Activated effector memory CD4-positive, alpha-beta T cell treated with Interleukin-2 at 50 U/mL for 16 hours (primary cell): ENCODE data around the gene FAM90A26.
"Not testable (repeated sequence)": the region's sequence is repeated elsewhere in the genome, so short reads cannot be mapped to it uniquely, and the experiment has no call there.

Experiments
- DNase-seq: peaks from one replicate; pipeline ENCODE4 v3.0.0-alpha.2; 2020

FAM90A26 gene, protein sequence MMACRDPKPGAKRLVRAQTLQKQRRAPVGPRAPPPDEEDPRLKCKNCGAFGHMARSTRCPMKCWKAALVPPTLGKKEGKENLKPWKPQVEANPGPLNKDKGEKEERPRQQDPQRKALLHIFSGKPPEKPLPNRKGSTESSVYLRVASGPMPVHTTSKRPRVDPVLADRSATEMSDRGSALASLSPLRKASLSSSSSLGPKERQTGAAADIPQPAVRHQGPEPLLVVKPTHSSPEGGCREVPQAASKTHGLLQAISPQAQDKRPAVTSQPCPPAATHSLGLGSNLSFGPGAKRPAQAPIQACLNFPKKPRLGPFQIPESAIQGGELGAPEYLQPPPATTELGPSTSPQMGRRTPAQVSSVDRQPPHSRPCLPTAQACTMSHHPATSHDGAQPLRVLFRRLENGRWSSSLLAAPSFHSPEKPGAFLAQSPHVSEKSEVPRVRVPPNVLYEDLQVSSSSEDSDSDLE

DNA sequence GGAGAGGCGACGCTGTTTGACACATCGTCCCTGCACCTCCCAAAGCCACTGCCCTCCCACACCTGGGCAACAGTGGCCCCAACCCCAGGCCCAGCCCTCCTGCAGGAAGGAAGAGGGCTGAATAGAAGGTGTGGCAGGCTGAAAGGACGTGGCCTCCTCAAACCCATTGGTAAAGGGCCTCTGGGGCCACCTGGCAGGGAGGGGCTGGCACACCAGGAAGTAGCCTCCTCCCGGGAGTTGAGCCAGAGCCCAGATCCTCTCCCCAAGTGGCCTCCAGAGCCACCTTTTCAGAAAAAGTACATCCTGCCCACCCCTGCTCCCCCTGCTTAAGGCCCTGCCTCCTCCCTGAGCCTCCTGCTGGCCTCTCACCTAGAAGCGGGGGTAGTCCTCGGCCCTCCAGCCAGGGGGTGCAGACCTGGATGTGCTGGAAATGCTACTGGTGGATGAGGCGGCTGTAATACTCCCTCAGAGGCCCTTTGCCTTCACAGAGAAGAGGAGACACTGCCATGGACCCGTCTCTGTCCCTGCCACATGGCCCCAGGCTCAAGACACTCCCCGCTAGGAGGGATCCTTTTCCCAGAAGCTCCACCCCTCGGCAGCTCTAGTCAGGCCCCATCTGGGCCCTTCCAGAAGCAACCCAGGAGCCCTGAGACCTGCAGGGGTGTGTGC is at the start of gene FAM90A26:
Gene FAM90A26 (plus strand): TSS at position 619 of the 669 bp plus-strand sequence. CDS start 2,764 bp downstream, outside the sequence.
- not testable (repeated sequence) for DNase-seq

DNA sequence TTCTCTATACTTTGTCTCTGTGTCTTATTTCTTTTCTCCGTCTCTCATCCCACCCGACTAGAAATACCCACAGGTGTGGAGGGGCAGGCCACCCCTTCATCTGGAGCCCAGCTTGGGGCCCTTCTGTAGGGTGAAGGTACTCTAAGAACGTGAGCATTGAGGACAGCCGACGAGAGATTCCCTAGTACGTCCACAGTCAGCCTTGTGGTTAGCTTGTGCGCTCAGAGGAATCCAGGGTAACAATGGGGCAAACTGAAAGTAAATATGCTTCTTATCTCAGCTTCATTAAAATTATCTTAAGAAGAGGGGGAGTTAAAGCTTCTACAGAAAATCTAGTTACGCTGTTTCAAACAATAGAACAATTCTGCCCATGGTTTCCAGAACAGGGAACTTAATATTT is 47.5 kb upstream of the FAM90A26 start:
- DNase-seq, result not testable (repeated sequence)

DNA sequence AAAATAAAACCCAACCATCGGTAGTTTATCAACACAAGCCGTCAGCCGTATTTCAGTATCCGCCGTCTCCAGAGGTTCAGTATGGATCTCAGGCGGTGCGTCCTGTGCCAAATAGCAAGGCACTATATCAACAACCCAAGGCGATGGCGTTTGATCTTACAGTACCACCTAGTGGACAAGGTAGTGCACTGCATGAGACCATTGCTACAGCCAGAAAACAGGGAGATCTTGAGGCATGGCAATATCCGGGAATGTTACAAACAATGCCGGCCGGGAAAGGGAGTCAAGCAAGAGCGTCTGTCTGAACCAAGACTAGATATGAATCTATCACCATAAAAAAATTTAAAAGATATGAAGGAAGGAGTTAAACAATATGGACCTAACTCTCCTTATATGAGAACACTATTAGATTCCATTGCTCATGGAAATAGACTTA is 46.6 kb upstream of the FAM90A26 start:
- DNase-seq, result peak; percentile 1

DNA sequence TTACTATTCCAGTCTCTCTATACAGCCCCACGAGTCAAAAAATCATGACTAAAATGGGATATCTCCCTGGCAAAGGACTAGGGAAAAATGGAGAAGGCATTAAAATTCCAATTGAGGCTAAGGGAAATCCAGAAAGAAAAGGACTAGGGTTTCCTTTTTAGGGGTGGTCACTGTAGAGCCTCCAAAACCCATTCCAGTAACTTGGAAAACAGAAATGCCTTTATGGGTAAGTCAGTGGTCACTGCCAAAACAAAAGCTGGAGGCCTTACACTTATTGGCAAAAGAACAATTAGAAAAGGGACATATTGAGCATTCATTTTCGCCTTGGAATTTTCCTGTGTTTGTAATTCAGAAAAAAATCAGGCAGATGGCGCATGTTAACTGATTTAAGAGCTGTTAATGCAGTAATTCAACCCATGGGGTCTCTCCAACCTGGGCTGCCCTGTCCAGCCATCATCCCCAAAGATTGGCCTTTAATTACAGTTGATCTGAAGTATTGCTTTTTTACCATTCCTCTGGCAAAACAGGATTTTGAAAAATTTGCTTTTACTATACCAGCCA is 44.5 kb upstream of the FAM90A26 start:
- DNase-seq, result not testable (repeated sequence)

DNA sequence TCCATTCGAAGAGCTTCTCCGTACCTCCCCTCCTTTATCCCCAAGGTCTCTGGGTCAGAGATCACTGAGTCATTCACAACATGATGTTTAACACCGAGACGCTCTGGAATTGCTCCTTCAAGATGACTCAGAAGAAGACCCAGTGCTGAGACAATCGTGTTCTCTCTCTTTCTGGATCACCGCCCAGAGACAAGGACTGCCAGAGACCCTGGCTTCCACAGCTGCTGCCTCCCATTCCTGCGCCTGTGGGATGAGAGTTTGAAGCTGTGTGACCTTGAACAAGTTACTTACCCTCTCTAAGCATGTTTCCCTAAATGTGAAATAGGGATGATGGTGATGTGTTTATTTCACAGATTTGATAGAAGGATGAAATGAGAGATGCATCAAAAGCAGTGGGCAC is 38.8 kb upstream of the FAM90A26 start:
- not testable (repeated sequence) for DNase-seq

DNA sequence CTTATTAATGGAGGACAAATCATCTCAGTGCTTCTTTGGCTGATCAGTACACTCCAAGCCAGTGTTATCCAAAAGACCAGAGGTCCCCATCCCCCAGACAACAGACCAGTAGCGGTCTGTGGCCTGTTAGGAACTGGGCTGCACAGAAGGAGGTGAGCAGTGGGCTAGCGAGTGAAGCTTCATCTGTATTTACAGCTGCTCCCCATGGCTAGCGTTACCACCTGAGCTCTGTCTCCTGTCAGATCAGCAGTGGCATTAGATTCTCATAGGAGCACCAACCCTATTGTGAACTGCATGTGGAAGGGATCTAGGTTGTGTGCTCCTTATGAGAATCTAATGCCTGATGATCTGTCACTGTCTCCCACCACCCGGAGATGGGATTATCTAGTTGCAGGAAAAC is 37.4 kb upstream of the FAM90A26 start:
- DNase-seq, result not testable (repeated sequence)

DNA sequence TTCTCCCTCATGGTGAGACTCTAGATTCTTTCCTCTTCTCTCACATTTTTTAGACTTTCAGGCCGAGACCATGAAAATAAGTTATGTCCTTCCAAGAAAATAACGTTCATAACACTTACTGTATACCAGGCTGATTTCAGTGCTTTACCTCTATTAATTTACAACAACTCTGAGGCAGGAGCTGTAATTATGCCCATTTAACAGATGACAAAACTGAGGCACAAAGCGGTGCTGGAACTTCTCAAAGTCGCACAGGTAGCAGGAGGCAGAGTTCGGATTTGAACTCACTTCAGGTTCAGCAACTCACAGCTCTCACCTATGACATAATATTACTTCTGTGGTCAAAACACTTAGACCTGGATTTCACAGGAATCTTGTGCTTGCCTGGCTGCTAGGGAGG is 36.2 kb upstream of the FAM90A26 start:
- not testable (repeated sequence) for DNase-seq

DNA sequence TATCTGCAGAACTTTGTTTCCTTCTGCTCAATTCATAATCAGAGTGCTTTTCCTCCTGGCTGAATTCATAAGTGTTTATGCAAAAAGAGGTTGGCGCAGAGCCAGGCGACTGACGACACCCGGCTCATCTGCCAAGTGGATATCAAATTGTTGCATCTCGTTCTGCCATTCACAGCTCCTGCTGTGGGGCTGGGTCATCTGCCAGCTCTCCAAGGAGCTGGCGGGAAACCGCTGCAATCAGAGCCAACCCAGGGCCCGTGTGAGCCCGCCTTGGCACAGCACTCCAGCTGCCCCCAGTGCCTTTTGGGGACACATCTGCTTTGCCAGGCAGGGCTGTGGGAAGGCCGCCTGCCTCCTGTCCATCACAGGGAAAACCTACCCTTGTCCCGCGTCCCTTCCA is 35.7 kb upstream of the FAM90A26 start:
- not testable (repeated sequence) for DNase-seq

DNA sequence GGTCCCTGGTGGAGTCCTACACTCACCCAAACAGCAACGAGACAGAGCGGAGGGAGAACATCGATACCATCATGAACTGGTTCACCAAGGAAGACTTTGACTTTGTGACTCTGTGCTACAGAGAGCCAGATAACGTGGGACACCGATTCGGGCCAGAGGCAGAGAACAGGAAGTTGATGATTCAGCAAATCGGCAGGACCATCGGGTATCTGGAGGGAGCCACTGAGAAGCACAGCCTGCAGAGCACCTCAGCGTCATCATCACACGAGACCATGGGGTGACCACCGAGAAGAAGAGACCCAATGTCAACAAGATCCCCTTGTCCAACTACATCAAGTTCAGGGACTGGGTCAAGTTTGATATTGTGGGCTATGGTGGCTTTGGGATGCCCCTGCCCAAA is 29.2 kb upstream of the FAM90A26 start:
- not testable (repeated sequence) for DNase-seq

DNA sequence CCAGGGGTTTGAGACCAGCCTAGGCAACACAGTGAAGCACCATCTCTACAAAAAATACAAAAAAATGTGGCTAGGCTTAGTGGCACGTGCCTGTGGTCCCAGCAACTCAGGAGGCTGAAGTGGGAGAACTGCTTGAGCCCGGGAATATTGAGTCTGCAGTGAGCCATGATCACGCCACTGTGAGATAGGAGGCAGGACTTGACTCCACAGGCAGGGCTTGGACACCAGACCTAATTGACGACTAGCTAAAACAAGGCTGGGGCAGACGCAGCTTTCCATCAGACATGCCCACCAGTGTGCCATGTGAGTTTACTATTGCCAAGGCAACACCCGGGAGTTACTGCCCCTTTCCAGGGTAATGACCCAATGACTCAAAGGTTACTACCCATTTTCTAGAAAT is 27.4 kb upstream of the FAM90A26 start:
- not testable (repeated sequence) for DNase-seq

DNA sequence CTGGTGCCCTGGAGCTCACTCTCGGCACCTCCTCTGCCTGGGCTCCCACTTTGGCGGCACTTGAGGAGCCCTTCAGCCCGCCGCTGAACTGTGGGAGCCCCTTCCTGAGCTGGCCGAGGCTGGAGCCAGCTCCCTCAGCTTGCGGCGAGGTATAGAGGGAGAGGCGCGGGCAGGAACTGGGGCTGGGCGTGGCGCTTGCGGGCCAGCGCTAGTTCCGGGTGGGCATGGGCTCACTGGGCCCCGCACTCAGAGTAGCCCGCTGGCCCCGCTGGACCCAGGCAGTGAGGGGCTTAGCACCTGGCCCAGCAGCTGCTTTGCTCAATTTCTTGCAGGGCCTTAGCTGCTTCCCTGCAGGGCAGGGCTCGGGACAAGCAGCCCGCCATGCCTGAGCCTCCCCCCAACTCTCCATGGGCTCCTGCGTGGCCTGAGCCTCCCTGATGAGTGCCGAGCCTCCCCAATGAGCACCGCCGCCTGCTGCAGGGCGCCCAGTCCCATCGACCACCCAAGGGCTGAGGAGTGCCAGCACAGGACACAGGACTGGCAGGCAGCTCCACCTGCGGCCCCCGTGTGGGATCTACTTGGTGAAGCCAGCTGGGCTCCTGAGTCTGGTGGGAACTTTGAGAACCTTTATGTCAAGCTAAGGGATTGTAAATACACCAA is 26.7 kb upstream of the FAM90A26 start:
- no peak for DNase-seq

DNA sequence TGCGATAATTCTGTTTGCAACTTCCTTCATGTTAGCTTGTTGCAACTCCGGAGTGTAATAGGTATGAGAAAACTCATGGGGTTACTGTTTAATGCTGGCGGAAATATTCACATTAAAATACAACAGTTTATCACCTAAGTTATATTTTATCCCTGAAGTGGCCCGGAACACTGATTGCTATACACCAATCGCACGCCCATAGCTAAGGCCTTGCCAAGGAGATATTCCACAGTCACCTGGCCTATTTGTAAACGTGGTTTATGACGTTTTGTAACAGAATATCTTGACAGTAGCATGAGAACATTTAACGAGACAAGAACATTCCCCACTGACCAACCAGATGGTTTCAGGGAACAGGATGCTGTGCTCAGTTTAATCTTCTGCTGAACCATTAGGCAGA is 23.2 kb upstream of the FAM90A26 start:
- DNase-seq, result no peak

DNA sequence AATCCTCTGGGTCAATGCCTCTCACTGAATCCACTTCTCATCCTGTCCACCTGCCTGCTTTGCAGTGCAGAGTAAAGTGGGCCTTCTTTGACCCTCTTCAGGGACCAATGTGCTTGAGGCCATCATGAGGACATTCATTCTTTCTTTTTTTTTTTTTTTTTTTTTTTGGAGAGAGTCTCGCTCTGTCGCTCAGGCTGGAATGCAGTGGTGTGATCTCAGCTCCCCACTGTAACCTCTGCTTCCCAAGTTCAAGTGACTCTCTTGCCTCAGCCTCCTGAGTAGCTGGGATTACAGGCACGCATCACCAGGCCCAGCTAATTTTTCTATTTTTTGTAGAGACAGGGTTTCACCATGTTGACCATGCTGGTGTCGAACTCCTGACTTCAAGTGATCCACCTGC is 22.8 kb upstream of the FAM90A26 start:
- not testable (repeated sequence) for DNase-seq

DNA sequence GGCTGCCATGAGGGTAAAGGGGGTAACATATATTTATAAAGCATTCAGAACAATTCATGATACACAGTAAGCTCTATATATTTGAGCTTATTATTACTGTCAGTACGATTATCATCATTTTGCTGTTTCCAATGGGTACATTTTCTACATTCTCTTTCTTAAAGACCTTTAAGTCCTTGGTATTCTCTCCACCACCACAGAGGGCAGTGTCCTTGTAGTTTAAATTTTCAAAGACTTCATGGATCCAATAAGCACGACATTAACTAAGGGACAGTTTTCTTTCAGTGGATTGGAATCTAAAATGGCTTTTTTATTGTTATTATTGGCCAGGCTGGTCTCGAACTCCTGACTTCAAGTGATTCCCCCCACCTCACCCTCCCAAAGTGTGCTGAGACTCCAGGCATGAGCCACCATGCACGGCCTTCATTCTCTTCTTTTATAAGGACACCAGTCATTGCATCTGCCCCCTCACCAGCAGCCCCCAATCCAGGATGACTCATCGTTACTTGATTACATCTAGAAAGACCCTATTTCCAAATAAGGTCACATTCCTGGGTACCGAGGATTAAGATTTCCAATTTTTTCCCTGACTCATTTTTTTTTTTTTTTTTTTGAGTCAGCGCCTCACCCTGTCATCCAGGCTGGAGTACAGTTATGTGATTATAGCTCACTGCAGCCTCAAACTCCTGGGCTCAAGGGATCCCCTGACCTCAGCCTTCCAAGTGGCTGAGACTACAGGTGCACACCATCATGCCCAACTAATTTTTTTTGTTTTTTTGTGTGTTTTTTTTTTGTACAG is 21.4 kb upstream of the FAM90A26 start:
- not testable (repeated sequence) for DNase-seq

DNA sequence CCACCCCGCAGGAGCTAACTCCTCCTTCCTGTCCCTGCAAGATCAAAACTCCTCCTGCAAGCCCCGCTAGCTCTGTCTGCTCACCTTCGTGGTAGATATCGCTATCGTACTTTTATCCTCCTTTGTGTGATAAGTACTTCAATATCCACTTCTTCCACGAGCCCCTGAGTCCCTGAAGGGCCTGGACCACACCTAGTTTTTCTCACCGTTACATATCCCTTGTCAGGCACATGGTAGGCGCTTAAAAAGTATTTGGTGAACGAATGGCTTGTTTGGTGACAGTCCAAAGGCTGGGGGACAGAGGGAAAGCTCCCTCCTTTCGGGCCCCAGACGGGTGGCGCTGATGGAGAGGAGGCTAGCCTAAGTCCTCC is 18.4 kb upstream of the FAM90A26 start:
- DNase-seq, result not testable (repeated sequence)

DNA sequence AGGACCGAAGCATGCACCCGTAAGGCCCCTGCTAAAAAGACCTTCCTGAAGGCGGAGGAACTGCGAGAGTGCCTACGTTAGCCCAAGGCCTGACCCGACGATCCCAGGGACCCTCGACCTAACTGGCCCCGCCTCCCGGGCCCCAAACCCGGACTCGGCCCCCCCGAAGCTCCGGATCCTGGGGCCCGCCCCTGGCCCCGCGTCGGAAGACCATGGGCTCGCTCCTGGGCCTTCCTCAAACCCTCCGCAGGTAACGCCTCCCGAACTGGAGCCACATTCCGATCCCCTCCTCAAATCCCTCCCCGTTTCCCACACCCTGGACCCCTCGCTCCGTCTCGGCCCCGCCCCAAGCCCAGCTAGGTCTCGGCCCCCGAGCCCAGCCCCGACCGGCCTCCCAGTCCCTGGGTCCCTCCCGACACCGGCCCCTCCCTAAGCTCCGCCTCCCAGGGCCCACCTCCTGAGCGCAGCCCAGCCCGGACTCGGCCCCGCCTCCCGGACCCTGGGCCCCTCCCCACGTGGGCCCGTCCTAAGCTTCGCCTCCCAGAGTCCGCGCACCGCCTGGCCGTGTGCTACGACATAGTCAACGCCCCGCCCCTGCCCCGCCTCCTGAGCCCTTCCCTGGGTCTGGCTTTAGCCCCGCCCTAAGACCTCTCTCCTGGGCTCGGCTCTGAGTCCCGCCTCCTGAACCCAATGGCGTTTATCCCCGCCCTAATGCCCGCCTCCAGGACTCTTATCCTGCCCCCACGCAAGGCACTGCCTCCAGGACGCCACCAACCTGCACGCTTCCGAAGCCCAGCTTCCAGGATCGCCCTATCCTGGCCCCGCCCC is 17.8 kb upstream of the FAM90A26 start:
- peak; percentile 97 for DNase-seq

DNA sequence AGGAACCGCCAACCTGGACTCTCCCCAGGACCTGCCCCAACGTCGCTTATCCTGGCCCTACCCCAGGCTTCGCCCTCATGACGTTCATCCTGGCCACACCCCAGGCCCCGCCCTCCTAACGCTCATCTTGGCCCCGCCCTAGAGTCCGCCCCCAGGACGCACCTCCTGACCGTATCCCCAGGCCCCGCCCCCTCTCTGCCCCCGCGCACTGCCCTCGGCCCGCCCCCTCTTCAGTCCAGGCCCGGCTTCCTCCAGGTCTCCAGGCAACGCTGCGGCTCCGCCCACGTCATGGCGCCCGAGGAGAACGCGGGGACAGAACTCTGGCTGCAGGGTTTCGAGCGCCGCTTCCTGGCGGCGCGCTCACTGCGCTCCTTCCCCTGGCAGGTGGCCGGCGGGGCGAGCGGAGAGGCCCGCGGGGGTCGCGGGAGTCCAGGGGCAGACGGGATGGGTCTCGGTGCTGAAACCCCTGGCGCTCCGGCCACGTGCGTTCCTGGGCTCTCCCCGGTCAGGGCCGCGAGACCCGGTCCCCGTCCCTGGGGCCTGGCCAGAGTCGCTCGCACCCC is 17.1 kb upstream of the FAM90A26 start:
- peak; percentile 97 for DNase-seq

DNA sequence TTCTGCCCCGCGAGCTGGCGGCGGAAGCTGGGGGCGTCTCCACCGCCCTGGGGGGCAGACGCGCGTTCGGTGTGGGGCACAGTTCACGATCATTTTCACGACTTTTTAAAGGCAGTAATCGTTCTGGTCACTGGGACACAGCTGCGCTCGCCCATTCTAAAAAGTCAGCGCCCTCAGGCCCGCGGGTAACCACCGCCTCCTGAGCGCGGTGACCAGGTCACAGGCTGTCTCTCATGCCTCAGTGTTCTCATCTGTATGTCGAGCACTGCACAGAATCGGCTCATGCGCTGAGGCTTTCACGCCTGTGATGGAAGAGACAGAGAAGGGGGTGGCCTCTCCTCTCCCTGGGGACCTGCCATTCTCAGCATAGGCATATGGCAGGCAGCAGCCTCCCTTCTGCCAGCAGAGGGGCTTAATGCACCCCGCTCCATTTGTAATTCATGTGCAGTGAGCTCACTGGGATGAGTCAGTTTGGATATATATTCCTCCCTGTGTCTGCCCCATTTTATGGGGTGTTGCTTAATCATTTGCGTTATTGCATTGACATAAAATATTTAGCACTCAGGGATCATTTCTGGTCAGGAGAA is 16.5 kb upstream of the FAM90A26 start:
- DNase-seq, result not testable (repeated sequence)

DNA sequence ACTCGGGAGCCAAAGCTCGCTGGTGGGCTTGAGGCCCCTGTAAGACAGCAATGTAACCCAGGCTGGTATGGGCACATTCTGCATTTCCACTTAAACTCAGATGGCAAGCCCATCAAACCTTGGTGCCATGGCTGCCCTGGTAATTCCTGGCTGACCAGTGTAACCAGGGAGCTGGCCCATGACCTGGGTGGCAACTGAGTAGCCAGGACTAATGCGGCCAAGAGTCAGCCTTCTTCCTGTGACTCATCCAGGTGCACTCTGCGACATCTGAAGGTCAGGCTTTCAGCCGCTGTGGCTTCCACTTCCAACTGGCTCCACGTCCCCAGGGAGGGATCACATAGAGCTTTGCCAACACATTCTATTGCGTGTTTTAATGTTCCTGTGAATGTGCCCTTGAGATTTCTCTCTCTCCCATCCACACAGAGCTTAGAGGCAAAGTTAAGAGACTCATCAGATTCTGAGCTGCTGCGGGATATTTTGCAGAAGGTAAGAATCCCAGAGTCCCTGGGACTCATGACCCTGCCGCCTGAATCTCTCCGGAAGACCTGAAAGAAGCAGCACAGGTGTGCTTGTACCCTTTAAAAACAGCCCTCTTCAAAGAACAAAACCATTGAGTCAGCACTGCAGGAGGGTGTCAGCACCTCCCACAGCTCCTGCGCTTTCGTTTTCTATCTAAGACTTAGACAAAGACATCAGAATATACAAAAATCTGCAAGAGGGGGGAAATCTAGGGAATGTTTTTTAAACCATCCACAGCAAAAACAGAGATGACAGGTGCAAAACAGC is 14.9 kb upstream of the FAM90A26 start:
- not testable (repeated sequence) for DNase-seq

DNA sequence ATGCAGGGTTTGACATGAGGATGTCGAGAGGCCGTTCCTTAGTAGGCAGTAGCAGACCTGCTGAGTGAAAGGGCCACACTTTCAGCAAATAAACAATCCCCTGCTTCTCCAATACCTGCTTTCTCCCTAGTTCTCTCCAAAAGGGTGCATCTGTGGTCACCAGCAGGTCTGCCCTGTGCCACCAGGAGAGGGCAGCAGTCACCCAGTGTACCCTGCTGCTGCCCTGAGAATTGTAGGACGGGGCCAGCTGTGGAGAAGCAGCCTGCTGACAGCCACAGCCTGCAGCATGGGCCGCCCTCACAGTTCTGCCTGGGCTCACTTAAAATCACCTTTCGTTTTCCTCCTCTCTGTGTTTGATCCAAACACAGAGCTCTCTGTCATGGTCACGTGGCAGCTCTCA is 11.8 kb upstream of the FAM90A26 start:
- not testable (repeated sequence) for DNase-seq
